Effector CD8-positive, alpha-beta T cell (primary cell): ENCODE data around the gene NGB.
"Not testable (repeated sequence)": the region's sequence is repeated elsewhere in the genome, so short reads cannot be mapped to it uniquely, and the experiment has no call there.

ENCODE experiments used
- DNase-seq: peaks from one replicate; lab custom pipeline; 2025; lab: John Stamatoyannopoulos, UW
- total RNA-seq, 4 experiments: gene quantifications; one replicate each; lab custom pipeline; 2026; lab: John Stamatoyannopoulos, UW

The NGB gene, protein sequence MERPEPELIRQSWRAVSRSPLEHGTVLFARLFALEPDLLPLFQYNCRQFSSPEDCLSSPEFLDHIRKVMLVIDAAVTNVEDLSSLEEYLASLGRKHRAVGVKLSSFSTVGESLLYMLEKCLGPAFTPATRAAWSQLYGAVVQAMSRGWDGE
- 0 reads per million in 4 experiments for total RNA-seq

DNA sequence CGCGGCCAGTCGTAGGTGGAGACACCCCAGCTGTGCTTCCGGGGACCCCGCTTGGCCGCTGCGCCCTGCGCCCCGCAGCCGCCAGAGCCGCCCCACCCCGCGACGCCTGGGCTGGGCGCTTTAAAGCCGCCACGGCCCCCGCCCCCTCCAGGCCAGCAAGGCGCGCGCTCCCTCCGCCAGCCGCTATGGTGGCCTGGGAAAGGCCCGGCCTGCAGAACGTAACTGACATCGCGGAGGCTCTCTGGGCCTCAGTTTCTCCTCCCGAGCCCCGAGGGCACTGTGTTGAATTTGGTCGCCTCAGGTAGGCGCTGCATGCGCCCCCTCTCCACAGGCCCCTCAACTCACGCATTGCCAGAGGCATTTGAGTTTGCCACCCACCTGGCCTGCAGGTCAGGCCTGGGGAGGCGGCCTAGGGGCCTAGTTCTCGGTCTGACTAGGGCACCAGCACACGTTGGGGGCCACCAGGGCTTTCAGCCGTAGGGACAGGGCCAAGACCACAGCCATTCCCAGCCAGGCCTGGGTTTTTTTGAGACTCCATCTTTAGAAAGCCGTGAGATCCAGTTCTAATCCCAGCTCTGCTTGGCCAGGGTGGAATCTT lies at the start of gene NGB:
Gene NGB (minus strand): TSS at position 94 of the 598 bp plus-strand sequence. CDS start 269 bp downstream, outside the sequence.
- DNase-seq = no peak

DNA sequence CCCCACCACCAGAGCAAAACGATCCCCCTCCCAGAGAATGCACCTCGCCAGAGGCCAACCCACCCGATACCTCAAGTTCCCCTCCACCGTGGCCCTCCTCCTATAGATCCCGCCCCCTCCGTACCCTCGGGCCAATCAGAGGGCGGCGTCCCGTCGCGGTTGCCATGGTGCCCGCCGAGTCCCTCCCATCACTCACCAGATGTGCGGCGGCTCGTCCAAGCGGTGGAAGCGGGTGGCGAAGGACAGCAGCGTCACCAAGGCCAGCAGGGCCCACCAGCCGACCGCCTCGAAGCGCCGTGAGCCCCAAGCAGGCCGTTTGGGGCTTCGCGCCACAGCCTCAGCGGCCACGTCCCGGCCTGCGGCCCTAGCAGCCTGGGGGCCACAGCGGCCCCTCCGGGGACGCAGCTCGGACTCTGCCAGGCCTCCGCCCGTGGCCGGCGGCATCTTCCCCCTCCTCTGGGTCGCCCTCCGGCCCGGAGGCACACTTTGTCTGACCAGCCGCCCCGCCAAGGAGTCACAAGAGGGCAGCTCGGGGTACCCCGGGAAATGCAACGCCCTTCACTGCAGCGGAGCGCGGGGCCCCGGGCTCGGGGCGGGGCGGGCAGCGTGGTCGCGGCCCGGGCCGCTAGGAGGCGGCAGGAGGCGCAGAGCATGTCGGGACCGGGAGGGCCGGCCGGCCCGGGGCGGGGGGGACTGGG lies 49.4 kb upstream of the NGB start, which contains the start of gene POMT2:
Gene POMT2 (minus strand): TSS at position 646 of the 698 bp plus-strand sequence. CDS start 202 bp downstream, at position 444.
- DNase-seq = peak; percentile 88

DNA sequence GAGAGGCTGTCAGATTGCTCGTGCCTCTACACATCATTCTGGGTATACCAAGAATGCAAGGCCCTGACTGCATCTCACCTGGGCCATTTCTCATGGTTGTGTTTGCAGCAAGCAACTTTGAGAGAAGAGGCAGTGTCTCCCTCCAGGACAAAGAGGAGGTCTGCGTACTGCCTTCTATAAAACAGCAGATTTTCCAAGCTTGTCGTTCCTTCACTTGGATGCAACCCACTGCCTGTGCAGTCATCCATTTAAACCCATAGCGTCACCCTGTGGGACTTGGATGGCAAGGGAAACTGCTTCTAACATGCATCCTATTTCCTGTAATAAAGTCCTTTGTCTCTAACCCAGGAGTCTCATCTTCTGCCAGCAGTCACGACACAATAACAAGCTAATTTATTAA lies 48.4 kb upstream of the NGB start:
- no peak for DNase-seq

- not testable (repeated sequence) for DNase-seq
Observed at GRCh38 chr14:77318756-77319155, 47.8 kb upstream of the NGB start.

DNA sequence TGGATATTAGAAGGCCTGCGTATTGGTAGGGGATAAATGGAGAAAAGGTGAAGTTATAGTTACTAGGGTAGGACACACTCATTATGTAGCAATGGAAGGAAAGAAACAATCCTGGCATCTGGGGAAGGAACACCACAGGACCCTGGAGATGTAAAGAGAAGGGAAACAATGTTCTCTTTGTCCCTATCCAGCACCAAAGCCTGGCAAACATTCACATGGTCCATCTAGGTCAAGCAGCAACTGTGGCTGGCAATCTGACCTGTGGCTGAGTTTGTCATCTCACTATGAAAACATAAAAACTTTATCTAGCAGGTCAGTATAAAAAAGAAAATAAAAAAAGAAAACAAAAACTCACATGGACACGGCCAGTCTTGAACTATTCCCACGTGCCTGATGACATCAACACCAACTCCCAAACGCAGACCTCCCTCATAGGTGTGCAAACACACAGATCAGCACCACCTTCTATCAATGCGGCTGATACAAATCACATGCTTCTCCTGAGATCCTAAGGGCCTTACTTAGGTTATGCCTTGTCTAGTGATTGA lies 47.1 kb upstream of the NGB start:
- no peak for DNase-seq

DNA sequence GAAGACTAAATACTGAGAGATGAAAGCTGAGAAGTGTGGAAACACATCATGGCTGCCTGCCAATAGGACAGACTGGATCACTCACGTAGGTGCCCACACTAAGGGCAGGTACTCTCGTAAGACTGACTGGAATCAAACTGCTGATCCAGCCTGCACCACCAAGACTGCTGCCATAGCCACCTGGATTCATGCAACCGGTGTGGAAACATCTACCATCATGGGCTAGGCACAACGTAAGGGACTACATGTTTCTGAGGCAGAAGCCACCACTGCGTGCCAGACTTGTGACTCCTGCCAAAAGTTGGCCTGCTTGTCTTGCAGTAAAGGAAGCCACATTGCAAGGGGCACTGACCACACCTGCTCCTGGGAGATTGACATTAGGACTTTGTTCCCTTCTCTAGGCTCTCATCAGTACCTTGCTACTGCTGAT lies 45.9 kb upstream of the NGB start:
- no peak for DNase-seq

- DNase-seq = no peak
Observed at GRCh38 chr14:77316195-77316505, 45.1 kb upstream of the NGB start.

DNA sequence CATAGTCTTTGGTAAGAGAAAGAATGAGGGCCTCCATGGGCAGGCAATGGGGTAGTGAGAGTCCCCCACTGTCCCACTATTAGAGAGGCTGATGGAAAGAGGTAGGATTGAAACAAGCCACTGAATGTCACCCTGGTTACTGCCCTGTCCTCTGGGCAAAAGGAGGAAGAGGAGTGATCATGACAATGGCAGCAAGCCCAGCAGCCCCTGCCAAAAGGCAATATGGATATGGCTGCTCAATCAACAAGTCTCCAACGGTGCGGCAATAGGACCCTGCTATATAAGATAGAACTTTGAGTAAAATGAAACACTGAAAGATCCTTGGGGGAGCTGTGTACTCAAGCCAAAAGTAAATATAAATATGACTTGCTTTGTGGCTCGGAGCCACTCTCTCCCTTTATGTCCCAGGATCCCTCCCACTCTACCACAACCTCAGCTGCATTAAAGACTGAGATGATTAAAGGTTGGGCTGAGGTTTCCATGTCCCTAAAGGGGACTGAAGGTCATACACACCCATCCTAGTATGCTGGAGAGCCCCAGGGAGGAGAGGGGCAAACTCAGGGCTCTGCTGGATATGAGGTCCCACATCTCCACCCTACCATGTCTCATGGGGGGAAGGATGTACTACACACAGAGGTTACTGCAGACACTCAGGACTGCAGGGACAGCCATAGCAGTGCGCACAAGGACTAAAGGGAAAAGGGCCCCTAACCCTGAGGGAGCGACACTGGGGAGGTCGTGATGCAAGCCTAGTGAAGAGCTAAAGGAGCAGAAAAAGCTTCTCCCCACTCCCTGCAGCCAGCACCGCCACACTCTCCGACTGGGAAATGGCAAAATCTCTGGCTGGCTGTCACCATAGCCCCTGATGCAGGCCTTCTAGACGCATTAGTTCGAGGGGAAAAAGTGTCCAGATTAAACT lies 43.8 kb upstream of the NGB start:
- no peak for DNase-seq

GRCh38 chr14:77314043-77314442 lies 43.0 kb upstream of the NGB start:
- DNase-seq = no peak

GRCh38 chr14:77313371-77313770 lies 42.4 kb upstream of the NGB start:
- DNase-seq = no peak

GRCh38 chr14:77311217-77311616 lies 40.2 kb upstream of the NGB start:
- no peak for DNase-seq

- DNase-seq = no peak
Observed at GRCh38 chr14:77310026-77310425, 39.0 kb upstream of the NGB start.

DNA sequence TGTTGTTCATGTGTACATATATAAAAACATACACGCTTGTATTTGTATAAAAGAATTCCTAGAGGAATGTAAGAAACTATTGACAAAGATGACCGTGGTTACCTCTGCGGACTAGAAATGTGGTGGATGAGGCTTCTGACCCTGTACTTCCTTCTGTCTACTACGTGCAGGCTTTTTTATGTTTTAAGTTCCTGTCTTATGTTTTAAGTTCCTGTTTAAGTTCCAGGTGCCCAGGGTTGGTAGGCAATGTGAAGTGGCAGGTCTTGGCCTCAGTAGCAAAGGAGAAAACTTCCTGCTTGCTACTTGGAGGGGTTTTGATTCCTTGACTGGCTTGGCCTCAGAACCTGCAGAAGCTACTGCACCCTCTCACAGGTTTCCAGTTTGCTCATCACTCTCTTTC lies 38.1 kb upstream of the NGB start:
- no peak for DNase-seq

- DNase-seq = no peak
Observed at GRCh38 chr14:77306851-77307496, 36.0 kb upstream of the NGB start.

- DNase-seq = no peak
Observed at GRCh38 chr14:77306416-77306815, 35.4 kb upstream of the NGB start.

- DNase-seq = no peak
Observed at GRCh38 chr14:77305696-77306095, 34.7 kb upstream of the NGB start.

- no peak for DNase-seq
Observed at GRCh38 chr14:77303417-77304156, 32.6 kb upstream of the NGB start.

DNA sequence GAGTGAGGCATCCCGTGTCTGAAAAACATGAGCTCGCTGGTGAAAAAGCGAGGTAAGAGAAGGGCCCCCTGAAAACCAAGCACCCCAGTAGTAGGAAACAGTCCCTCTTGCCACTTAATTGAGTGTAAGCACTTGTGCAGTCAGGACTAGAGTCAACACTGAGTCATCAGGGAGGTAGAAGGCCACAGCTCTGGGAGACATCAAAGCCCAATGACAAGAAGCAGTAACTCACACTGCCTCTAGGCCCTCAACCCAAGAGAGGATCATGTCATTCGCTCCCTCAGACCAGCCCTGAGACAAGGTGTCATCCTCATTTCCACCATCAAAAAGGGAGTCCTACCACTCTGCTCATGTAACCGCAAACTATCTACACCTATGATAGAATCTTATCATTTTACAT lies 31.9 kb upstream of the NGB start:
- DNase-seq = no peak

GRCh38 chr14:77301103-77301502 lies 30.1 kb upstream of the NGB start:
- DNase-seq = peak; percentile 19

DNA sequence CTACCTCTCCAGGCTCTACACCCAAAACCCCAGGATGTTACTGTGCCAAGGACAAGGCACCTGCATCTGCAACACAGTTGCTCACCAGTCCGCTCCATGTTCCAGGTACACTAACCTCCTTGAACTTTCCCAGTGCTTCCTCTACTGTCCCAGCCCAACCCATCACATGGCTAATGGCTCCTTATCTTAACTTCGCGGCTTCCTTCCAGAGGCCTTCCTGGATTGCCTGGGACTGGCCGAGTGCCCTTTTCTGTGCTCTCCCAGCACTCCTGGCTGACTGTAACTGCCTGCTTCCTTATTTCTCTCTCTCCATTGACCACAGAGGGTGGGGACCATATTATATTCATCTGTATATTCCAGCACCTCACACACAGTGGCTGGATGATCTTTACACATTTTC lies 28.8 kb upstream of the NGB start:
- no peak for DNase-seq

GRCh38 chr14:77296906-77297305 lies 25.9 kb upstream of the NGB start:
- DNase-seq = no peak
